HL-60/S4 (cell line): ENCODE data around the gene CEACAM16.
"Not testable (repeated sequence)": the region's sequence is repeated elsewhere in the genome, so short reads cannot be mapped to it uniquely, and the experiment has no call there.

Source experiments
- in situ Hi-C: fragments of 300-500 bp; cut with MboI; formaldehyde crosslinking; loops from 2 replicates; pipeline ENCODE4 v1.14.3; 2022; ENCODE audit warnings: low sequenced_read_pairs

CEACAM16 gene

DNA sequence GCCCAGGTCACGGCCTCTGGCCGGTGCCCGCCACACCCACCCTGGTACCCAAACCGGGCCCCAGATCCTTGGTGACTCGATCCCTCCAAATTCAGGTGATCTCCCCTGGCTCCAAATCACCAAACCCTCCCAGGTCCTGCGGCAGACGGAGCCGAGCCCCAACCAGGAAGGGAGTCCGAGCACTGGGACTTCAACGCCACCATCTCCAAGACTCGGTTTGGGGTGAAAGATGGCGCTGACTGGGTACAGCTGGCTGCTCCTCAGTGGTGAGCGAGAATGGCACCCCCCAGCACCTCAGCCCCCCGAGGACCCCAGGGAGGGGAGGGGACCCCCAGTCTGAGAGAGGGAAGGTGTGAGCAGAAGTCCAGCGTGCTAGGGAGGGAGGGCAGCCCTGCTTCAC is 2.3 kb downstream of the CEACAM16 start:
- in situ Hi-C loops = no loop called here

DNA sequence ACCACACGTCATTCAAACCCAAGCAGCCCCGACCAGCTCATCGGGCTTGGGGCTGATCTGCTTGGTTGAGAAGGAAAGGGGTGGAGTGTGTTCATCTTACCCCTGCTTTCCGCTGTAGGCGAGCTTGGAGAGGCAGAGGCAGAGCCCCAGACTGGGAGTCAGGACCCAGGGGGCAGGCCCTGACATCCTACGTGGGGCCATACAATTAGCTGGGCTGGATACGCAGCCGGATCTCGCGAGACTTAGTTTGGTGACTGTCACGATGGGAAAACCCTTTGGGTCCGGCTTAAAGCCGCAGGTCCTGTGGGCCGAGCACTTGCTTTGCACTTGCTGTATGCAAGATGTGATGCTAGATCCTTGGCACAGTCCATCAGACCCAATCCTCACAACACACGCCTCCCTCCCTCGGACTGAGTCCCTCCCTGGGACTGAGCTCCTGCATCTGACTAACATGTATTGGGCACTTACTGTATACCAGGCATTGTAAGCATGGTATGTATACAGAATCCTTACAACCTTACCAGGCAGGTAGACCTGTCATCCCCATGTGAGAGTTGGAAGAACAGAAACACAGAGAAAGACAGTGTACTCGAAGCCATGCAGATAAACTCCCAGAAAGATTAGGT is 3.7 kb downstream of the CEACAM16 start:
- in situ Hi-C loops = no loop called here

DNA sequence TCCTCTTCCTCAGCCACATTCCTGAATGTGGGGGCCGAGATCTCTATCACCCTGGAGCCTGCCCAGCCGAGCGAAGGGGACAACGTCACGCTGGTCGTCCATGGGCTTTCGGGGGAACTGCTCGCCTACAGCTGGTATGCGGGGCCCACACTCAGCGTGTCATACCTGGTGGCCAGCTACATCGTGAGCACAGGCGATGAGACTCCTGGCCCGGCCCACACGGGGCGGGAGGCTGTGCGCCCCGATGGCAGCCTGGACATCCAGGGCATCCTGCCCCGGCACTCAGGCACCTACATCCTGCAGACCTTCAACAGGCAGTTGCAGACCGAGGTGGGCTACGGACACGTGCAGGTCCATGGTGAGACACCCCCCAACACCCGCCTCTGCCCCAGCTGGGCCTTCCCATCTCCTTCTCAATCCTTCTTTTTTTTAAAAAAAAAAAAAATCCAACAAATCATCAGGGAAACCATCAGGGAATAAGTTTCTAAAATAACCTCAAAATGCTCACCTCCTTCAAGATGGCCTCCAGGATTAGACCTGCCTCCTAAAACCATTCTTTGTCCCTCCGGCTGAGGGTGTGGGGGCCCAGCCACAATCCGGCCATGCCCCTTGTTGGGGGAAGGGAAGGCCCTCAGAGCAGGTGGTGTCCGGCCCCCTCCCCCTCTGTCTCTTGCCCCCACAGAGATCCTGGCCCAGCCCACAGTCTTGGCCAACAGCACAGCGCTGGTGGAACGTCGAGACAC is 4.6 kb downstream of the CEACAM16 start:
- in situ Hi-C loops = no loop called here

DNA sequence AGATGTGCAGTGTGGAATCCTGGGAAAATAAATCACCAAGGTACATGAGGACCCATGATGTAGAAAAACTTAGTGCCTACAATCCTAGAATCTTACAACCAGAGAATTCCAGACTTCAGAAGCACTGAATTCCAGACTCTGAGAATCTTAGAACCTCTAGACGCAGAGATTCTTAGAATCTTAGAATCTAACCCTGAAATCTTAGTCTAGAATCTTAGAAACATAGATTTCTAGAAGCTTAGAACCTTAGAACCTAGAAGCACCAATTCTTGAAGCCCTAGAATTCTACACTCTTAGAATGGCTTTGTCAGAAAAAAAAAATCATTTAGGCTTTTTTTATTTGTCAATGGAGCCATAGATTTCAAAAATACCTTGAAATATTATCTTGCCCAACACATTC is 6.0 kb downstream of the CEACAM16 start:
- in situ Hi-C loops = no loop called here

DNA sequence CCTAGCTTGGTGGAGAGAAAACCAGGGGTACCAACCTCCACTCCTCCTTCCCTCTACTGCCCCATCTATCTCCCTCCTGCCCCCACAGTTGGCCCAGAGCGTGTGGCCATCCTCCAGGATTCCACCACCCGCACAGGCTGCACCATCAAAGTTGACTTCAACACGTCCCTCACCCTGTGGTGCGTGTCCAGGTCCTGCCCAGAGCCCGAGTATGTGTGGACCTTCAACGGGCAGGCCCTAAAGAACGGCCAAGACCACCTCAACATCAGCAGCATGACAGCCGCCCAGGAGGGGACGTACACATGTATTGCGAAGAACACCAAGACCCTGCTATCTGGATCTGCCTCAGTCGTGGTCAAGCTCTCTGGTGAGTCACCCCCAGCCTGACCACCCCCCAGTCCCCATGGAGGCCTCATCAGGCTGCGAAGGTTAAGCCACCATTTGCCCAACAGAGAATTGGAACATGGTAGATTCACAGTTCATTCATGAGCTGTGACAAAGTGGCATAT is 6.6 kb downstream of the CEACAM16 start:
- in situ Hi-C loops = no loop called here

DNA sequence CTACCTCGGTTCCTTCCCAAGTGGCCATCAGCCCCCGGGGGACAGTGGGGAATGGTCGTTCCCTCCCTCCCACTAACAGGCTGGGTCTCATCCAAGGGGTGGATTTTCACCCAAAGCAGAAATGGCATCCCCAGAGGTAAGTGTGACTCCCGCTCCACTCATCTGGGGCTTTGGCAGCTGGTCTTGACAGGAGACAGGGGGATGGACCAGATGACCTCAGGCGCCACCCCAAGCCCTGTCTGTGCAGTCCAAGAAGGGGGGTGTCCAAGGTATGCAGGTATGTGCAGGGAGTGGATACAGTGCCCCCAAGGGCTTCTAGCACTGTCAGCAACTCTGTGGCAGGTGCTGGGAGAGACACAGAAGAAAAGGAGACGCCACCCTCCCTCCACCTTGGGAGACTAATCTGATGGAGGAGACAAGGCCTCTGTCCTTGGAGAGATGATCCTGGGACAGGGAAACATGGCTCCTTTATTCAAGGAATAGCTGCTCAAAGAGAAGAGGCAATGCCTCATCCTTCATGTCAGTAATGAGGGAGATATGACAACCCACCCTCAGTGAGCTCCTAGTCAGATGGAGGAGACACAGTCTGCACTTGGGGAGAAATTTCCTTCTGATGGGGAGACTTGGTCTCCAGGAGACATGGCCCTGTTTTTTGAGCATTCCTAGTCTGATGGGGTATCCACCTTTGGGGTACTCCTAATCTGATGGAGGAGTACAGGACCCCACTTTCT is 7.7 kb downstream of the CEACAM16 start:
- in situ Hi-C loops = no loop called here

DNA sequence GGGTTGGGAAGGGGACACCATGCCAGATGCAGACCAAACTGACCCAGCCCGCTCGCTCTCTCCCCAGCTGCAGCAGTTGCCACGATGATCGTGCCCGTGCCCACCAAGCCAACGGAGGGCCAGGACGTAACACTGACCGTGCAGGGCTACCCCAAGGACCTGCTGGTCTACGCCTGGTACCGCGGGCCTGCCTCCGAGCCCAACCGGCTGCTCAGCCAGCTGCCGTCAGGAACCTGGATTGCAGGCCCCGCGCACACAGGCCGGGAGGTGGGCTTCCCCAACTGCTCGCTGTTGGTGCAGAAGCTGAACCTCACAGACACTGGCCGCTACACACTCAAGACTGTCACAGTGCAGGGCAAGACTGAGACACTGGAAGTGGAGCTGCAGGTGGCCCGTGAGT is 8.8 kb downstream of the CEACAM16 start:
- in situ Hi-C loops = no loop called here

DNA sequence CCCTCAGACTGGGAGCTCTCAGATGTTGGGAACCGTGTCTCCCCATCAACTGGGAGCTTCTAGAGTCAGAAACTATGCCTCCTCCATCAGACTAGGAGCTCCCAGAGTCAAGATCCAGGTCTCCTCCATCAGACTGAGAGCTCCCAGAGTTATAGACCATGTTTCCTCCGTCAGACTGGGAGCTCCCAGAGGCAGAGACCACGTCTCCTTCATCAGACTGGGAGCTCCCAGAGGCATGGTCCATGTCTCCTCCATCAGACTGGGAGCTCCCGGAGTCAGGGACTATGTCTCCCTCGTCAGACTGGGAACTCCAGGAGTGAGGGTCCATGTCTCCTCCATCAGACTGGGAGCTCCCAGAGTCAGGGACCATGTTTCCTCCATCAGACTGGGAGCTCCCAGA is 10.0 kb downstream of the CEACAM16 start:
- in situ Hi-C loops = no loop called here

DNA sequence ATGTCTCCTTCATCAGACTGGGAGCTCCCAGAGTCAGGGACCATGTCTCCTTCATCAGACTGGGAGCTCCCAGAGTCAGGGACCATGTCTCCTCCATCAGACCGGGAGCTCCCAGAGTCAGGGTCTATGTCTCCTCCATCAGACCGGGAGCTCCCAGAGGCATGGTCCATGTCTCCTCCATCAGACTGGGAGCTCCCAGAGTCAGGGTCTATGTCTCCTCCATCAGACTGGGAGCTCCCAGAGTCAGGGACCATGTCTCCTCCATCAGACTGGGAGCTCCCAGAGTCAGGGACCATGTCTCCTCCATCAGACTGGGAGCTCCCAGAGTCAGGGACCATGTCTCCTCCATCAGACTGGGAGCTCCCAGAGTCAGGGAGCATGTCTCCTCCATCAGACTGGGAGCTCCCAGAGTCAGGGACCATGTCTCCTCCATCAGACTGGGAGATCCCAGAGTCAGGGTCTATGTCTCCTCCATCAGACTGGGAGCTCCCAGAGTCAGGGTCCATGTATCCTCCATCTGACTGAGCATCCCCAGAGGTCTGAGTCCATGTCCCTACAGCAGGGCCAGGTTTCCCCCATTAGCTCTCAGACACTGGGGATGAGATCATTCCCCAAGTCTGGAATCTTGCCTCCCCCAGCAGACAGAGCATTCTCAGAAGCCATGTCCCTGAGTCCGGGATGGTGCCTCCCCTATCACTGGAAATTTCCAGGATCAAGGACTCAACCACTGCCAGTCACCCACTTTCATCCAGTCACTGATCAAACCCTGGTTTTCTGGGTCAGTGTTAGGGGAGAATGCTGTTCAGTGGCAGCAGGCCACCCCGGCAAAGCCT is 10.7 kb downstream of the CEACAM16 start:
- in situ Hi-C loops = not testable (repeated sequence)

DNA sequence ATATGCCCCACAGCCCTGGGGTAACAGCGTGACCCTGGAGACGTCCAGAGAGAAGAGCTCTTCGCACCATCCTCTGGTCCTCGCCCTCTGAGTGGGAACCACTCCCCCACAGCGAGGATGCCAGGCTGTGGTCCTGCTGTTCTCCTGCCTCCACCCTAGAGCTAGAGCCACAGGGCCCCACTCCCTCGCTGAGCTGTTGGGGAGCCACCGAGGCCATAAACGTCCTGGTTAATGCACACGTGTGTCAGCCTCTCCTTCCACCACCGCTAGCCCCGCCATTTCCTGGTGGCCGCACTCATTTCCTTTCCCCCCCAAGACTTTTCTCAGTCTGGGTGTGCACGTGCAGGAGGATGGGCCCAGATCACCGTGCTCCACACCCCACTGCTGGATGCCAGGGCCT is 11.5 kb downstream of the CEACAM16 start:
- in situ Hi-C loops = no loop called here

DNA sequence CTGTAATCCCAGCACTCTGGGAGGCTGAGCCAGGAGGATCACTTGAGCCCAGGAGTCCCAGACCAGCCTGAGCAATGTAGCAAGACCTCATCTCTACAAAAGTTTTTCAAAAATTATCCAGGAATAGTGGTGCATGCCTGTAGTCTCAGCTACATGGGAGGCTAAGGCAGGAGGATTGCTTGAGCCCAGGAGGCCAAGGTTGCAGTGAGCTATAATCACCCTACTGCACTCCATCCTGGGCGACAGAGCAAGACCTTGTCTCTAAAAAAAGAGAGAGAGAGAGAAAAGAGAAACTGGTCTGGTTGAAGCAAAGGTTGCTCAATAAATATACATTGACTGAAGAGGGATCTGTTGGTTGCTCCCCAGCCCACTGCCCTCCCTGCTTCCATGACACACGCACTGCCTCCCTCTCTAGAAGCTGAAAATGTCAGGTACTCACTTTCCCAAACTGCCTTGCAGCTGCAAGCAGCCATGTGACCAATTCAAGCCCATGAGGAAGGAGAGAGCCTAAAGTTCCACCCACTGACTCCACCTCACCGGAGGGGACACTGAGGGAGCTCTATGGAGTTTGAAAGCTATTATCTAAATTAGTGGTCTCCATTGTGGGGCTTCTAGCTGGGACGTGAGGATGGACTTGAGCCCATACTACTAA is 14.0 kb downstream of the CEACAM16 start:
- in situ Hi-C loops = no loop called here

DNA sequence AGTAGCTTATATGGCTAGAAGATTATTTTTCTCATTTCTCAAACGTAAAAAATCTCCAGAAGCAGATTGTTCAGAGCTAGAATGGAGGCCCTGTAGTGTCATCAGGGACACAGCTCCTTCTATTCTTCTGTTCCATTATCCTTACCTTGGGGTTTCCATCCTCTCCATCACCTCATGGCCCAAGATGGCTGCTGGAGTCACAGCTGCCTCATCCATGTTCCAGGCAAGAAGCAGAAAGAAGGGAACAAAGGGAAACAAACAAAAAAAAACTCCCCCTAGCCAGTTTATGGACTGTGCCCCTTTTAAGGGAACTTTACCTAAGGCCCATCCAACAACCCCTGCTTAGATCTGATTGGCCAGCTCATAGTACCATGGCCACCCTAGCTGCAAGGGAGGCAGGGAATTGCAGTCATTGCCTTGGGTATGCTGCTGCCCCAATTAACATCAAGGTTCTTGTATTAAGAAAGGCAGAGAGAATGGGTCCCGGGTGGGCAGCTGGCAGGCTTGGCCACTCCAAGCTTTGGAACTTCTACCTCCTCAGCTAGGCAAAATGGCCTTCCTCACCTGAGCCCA is 15.7 kb downstream of the CEACAM16 start:
- in situ Hi-C loops = no loop called here

DNA sequence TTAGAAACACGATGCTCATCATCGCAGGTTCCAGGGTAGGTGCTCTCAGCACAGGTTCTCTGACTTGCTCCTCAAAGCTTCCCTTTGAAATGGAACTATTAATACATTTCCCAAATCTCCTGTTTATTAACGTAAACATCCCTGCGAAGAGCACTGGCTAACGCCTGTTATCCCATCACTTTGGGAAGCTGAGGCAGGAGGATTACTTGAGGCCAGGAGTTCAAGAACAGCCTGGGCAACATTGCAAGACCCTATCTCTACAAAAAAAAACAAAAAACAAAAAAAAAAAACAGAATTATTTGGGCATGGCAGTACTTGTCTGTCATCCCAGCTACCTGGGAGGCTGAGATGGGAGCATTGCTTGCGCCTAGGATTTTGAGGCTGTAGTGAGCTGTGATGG is 18.7 kb downstream of the CEACAM16 start:
- in situ Hi-C loops = no loop called here

DNA sequence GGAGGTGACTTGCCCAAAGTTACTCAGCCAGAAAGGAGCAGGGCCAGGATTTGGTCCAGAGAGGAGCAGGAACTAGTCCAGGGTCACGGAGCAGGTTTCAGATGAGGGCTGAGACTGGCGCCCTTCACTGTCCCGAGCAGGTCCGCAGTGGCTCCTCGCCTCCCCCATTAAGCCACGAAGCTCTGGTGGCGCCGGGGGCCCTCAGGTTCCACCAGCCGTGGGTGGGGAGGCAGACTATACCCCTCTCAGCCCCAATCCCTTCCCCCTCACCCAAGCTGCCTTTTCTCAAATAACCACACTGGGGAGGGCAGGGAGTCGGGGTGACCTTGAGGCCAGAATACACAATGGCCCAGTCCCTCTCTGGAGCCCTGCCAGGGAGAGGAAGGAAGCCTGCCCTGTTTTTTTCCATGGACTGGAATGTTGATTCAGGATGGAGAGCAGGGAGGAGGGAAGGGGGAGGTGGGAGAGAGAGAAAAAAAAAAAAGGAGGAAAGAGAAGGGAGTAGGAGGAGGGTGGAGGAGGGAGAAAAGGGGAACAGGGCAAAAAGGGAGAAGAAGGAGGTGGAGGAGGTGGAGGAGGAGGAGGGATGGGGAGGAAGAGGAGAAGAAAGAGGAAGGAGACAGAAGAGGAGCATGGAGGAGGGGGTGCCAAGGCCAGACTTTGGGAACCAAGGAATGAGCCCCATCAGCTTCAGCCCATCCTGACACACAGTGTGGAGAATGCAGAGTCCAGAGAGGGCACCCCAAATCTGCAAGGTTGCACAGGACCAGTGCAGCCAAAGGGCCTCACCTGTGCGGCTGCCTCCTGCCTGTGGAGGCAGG is 19.7 kb downstream of the CEACAM16 start:
- in situ Hi-C loops = no loop called here

DNA sequence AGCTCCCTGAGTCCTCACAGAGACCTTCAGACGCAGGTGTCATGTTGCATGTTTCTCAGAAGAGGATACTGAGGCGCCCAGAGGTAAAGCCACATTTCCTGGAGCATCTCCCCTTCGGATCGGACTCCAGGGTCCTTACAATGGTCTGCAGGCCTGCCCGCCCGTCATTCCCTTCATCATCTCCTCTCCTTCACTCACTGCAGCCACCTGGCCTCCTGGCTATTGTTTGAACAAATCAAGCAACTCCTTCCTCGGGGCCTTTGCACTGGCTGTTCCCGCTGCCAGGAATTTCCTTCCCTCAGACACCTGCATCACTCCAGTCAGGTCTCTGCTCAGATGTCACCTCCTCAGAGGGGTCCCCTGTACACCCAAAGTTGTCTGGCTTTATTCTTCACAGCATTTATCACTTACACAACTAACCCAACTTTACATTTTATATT is 20.3 kb downstream of the CEACAM16 start:
- in situ Hi-C loops = no loop called here

DNA sequence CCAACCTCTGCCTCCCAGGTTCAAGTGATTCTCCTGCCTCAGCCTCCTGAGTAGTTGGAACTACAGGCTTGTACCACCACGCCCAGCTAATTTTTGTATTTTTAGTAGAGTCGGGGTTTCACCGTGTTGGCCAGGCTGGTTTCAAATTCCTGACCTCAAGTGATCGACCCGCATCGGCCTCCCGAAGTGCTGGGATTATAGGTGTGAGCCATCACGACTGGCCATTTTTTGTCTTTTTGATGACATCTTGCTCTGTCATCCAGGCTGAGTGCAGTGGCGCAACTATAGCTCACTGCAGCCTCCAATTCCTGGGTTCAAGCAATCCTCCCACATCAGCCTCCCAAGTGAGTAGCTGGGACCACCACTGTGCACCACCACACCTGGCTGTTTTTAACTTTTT is 21.4 kb downstream of the CEACAM16 start:
- in situ Hi-C loops = not testable (repeated sequence)

DNA sequence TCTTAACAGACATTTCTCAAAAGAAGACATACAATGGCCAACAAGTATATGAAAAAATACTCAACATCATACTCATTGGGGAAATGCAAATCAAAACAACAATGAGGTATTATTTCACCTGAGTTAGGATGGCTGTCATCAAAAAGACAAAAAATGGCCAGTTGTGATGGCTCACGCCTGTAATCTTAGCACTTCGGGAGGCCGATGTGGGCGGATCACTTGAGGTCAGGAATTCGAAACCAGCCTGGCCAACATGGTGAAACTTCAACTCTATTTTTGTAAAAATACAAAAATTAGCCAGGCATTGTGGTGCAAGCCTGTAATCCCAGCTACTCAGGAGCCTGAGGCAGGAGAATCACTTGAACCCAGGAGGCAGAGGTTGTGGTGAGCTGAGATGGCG is 22.0 kb downstream of the CEACAM16 start:
- in situ Hi-C loops = no loop called here

DNA sequence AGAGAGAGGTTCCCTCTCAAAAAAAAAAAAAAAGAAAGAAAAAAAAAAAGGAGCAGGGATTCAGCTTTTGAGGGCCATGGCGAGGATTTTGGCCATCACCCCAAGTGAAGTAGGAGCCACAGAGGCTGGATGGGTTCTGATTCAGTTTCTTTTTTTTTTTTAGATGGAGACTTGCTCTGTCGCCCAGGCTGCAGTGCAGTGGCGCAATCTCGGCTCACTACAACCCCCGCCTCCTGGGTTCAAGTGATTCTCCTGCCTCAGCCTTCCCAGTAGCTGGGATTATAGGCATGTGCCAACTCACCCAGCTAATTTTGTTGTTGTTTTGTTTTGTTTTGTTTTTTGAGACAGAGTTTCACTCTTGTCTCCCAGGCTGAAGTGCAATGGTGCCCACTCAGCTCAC is 22.4 kb downstream of the CEACAM16 start:
- in situ Hi-C loops = not testable (repeated sequence)
